ENCODE measurements around the gene CGREF1.
"Not testable (repeated sequence)": the region's sequence is repeated elsewhere in the genome, so short reads cannot be mapped to it uniquely, and the experiment has no call there.

The CGREF1 gene

GRCh38 chr2:27110603-27111352, 8.2 kb downstream of the CGREF1 start:
- not testable (repeated sequence) for DNase-seq

GRCh38 chr2:27109083-27109482, 9.8 kb downstream of the CGREF1 start:
- no peak for DNase-seq

- DNase-seq, result no peak
These were observed 10.7 kb downstream of the CGREF1 start for GRCh38 chr2:27108221-27108620.

GRCh38 chr2:27105981-27106380, 12.9 kb downstream of the CGREF1 start:
- DNase-seq, result no peak

GRCh38 chr2:27102329-27102728, 16.6 kb downstream of the CGREF1 start:
- DNase-seq, result no peak

GRCh38 chr2:27100036-27100435, 18.9 kb downstream of the CGREF1 start:
- no peak for DNase-seq

GRCh38 chr2:27099334-27099955, 19.5 kb downstream of the CGREF1 start:
- DNase-seq, result no peak

- no peak for DNase-seq
These were observed 21.6 kb downstream of the CGREF1 start for GRCh38 chr2:27097341-27097740.

- DNase-seq, result no peak
These were observed 22.1 kb downstream of the CGREF1 start for GRCh38 chr2:27096748-27097297.

- DNase-seq, result peak; percentile 90
These were observed 22.9 kb downstream of the CGREF1 start for GRCh38 chr2:27095745-27096651.

- no peak for DNase-seq
These were observed 23.5 kb downstream of the CGREF1 start for GRCh38 chr2:27095427-27095744.

- DNase-seq, result no peak
These were observed 24.5 kb downstream of the CGREF1 start for GRCh38 chr2:27094353-27094984.

- DNase-seq, result no peak
These were observed 25.2 kb downstream of the CGREF1 start for GRCh38 chr2:27093430-27094352.

- no peak for DNase-seq
These were observed 26.1 kb downstream of the CGREF1 start for GRCh38 chr2:27092696-27093429.

GRCh38 chr2:27091746-27092695, 26.9 kb downstream of the CGREF1 start:
- DNase-seq, result no peak

- DNase-seq, result no peak
These were observed 29.6 kb downstream of the CGREF1 start for GRCh38 chr2:27089111-27089954.

- no peak for DNase-seq
These were observed 30.3 kb downstream of the CGREF1 start for GRCh38 chr2:27088634-27089033.

GRCh38 chr2:27087823-27088410, 31.0 kb downstream of the CGREF1 start:
- DNase-seq, result no peak

Data from NCI-H1694 (cell line).